HG02588 (cell line): ENCODE results near the gene PPIAL4G.
"Not testable (repeated sequence)": the region's sequence is repeated elsewhere in the genome, so short reads cannot be mapped to it uniquely, and the experiment has no call there.

Experiments
- ATAC-seq: cut with Tn5 transposase; IDR thresholded peaks from one replicate; pipeline ENCODE4 v1.9.1; 2021; ENCODE audit warnings: mild to moderate bottlenecking, moderate library complexity; ENCODE audit not compliant: unreplicated experiment

The PPIAL4G gene

DNA sequence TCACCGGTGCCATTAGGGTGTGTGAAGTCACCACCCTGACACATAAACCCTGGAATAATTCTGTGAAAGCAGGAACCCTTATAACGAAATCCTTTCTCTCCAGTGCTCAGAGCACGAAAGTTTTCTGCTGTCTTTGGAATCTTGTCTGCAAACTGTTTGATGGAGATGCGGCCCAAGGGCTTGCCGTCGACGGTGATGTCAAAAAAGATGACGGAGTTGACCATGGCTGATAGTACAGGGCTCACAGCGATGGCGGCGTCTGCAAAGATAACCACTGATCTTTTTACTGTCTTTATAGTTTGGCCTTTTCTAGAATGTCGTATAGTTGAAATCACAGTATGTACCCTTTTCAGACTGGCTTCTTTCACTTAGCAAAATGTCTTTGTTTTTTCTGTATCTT is at the start of gene PPIAL4G:
Gene PPIAL4G, minus strand, starts transcription at position 274 of the 400 bp plus-strand sequence. Its CDS starts 50 bp downstream, at position 224.
- ATAC-seq, result not testable (repeated sequence)

DNA sequence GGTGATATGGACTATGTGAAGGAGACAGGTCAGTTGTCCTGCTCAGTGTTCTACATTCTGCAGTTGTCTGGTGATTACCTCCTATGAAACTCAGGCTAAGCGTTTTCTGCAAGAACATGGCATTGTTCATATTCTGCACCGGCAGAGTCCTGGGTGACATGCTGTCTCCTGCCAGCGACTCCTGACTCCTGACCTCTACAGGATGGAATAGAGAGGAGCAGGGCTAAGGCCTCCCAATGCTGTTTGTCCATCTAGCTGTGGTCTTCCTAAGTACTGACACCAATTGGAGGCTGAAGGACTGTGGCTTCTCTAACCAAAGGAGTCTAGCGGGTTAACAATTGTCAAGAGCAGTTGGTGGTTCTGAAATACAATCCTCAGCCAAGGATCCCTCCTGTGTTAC is 49.1 kb upstream of the PPIAL4G start:
- ATAC-seq, result not testable (repeated sequence)

DNA sequence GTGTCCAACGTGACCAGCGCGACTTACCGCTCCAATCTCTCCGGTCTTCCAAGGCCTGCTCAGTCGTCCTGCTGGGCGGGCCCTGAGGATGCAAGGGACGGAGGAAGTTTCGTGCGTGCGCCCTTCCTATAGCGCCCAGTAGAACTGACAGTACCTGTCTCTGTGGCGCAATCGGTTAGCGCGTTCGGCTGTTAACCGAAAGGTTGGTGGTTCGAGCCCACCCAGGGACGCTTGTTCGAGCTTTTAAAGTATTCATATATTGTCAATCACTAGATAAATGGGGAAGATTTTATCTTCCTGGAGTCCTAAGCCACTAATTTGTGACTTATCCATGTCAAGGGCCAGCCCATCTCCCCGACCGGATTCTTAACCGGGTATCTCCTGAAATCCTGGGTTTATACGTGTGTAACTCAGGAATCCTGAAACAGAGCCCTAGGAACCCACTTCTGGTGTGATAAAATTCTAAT is 46.0 kb upstream of the PPIAL4G start:
- not testable (repeated sequence) for ATAC-seq

DNA sequence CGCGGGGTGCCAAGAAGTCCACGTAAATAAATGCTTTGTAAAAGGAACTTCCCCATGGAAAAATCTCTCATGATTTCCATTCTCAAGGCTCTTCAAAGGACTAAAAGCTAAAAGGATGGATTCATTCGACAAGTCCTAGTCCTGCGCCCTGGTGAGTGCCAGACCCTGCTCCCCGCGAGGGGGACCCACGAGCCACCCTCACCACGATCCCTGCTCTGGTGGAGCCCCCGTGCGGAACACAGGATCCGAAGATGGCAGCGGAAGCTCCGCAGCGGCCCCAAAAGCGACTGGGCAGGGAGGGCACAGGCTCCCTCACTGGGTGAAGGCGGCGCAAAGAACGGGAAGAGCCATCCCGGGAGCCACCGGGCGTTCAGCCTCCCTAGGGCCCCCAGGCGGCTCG is 45.5 kb upstream of the PPIAL4G start:
- not testable (repeated sequence) for ATAC-seq

DNA sequence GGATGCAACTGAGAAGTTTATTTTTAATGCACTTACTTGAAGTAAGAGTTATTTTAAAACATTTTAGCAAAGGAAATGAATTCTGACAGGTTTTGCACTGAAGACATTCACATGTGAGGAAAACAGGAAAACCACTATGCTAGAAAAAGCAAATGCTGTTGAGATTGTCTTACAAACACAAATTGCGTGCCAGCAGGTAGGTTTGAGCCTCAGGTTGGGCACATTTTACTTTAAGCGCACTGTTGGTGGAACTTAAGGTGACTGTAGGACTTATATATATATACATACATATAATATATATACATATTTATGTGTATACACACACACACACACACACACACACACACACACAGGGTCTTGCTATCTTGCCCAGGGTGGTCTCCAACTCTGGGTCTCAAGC is 43.5 kb upstream of the PPIAL4G start:
- not testable (repeated sequence) for ATAC-seq

DNA sequence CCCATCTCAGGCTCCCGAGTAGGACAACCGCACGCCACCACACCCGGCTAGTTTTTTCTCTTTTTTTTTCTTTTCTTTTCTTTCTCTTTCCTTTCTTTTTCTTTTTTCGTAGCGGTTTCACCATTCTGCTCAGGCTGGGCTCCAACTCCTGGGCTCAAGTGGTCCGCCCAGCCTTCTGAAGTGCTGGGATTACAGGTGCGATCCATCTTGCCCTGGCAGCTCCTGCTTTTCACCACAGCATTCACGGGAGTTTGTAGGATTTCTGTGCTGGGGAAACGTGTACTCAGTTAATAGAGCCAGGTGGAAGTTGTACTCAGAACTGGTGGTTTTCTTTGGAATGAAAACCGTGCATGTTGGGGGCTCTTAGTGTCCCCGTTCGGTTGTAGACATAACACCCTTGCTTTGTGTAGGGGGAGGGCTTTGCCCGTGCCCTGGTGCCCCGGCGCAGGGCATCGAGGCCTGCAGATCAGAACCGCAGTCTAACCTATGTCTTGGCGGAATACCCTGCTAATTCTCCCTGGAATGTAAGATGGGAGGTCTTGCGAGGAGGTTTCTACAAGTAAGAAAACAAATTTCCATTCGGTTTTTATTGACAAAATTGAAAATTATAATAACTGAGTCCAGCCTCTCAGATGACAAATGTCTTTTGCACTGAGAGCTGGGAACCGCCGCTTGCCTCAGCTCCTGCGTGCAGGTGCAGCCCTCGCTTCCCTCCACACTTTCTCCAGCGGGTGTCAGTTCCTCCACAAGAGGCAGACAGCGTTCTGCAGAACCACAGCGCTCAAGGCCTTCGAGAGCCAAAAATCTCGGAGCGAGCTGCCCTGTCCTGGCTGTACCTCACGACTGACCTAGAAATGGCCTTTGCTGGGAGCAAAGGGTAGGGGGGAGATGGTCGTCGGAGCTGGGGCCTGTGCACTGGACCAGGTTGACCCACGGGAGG is 40.4 kb upstream of the PPIAL4G start:
- peak; percentile 8 for ATAC-seq

DNA sequence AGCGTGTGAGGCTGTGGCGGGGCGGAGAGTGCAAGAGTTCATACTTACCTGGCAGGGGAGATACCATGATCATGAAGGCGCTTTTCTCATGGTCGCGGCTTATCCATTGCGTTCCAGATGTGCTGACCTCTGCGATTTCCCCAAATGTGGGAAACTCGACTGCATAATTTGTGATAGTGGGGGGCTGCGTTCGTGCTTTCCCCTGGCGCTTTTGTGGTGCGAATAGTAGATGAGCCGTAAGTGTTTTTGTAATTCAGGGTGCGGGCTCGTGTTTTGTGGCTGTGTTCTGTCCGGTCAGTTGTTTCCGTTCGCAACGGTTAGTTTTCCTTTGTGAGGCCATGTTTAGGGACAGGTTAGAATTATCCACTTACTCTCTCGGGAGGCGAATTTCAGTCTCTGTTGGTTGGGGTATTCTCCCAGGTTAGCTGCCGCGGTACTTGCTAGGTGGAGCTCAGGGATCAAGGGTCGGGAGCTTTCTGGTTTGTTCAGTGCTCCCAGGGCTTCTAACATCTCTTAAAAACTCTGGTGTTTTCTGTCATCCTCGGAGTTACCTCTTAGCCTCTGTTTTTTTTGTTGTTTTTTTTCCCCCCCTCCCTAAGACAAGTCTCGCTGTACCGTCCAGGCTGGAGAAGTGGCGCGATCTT is 39.6 kb upstream of the PPIAL4G start:
- peak; percentile 75 for ATAC-seq

DNA sequence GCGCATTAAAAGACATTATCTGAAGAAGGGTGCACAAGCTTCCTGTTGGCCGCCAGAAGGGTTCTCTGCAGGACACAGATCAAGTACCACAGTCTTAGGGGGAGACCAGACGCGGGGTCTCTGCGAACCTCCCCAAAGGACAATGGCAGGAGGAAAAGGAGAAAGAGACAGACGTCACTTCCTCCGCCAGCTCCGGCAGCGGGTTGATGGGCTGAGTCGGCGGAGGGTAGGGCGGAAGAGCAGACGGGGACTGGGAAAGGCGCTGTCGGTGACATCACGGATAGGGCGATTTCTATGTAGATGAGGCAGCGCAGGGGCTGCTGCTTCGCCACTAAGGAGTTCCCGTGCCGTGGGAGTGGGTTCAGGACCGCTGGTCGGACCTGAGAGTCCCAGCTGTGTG is 39.0 kb upstream of the PPIAL4G start:
- ATAC-seq, result peak; percentile 53

DNA sequence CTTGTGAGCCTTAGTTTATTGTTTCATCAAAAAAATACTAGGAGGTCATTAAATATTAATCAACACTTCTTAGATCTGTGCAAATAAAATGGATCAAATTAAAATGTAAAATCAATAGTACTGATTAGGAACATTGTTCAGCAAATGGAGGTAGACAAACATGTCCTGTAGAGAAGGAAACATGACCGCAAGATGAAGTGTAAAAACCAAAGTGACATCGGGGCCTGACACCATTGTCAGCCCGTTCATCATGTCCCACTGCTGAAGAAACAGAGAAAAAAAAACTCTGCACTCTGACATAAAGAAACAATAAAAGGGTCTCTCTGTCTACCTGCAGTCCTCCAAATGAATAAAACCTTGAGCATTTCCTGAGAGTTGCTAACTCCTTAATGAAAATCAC is 31.2 kb upstream of the PPIAL4G start:
- not testable (repeated sequence) for ATAC-seq

DNA sequence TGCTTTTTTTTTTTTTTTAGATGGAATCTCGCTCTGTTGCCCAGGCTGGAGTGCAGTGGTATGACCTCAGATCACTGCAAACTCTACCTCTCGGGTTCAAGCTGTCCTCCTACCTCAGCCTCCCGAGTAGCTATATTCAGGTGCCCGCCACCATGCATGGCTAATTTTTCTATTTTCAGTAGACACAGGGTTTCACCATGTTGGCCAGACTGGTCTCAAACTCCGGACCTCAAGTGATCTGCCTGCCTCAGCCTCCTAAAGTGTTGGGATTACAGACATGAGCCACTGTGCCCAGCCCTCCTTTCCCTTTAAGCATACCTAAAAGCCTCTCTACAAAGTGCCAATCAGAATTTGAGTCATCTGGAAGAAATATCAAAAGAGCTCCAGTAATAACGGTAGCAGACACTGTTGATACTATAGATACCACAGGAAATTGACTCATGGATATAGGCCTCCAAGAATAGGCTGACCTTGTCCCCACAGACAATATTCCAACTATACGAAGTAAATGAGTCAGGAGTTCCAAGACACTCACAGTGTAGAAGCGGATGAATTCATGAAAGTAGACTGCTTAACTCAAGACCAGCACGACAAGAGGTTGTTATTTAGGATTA is 29.6 kb upstream of the PPIAL4G start:
- ATAC-seq, result not testable (repeated sequence)

DNA sequence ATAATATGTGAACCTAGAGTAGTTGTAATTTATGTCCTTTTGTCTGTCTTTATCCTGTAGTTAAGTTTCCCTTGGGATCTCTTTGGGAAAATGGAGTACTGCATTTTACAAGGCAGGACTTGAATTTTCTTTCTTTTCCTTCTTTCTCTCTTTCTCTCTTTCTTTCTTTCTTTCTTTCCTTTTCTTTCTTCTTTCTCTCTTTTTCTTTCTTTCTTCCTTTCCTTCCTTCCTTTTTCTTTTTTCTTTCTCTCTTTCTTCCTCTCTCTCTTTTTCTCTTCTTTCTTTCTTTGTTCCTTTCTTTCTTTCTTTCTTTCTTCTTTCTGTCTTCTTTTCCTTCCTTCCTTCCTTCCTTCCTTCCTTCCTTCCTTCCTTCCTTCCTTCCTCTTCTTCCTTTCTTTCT is 10.8 kb upstream of the PPIAL4G start:
- ATAC-seq, result not testable (repeated sequence)

DNA sequence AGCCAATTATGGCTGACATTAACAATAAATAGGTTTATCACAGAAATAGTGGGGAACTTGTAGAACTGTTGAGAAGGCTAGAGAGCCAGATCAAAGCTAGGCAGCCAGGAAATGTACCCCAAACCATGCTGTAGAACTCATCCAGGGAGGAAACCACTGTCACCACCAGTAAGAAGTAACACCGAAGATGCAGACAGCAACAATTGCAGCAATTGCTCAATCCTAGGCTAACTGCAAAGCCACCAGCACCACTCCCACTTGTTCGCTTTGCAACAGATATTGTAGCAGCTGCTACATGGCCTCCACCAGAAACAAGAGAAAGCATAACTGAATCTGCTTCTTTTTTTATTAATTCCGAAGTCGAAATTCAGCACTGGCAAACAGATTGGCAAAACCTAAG is 2.0 kb downstream of the PPIAL4G start:
- ATAC-seq, result not testable (repeated sequence)

DNA sequence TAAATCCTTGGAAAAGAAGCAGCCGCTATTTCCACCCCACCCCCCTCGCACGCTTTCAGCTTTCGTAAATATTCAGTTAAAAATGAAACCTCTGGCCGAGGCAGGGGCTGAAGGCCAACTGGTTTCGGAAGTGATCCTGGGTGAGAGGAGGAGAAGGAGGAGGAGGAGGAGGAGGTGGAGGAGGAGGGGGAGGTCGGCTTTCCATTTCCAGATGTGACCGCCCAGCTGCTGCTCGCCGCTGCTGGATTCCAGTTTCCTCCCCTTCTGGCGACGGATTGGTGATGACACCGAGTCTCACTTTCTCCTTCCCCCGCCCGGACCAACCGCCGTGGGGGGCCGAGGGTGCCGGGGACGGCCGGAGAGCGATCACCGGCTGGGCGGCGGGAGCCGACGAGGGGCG is 23.4 kb downstream of the PPIAL4G start:
- not testable (repeated sequence) for ATAC-seq

DNA sequence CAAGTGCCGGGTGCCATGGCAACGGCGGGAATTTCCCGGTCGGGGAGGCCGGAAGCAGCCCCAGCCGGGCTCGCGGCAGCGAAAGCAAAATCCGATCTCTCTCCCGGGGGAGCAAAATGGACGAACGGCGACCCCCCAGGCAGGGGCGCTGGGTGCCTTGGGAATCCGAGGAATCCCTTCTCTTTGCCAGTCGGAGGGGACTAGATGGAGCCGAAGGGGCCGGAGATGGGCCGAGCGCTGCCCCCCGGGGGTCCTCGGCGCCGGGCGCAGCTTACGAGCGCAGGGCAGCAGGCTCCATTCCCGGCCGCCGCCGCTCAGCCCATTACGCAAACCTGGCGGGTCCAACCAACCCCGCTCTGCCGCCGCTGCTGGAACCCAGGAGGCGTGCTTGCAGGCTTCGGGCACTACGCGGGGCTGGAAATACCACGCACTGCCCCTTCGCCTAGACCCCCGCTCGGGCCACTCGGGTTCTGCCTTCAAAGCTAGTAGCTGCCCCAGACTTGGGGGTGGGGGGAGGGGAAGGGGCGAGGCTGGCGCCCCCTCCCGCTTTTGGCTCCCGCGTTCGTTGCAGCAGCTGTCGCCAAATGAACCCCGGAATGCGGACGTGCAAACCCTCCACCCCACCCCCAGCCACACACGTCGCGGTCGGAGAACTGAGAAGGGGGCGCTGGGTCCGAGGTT is 24.1 kb downstream of the PPIAL4G start:
- not testable (repeated sequence) for ATAC-seq

DNA sequence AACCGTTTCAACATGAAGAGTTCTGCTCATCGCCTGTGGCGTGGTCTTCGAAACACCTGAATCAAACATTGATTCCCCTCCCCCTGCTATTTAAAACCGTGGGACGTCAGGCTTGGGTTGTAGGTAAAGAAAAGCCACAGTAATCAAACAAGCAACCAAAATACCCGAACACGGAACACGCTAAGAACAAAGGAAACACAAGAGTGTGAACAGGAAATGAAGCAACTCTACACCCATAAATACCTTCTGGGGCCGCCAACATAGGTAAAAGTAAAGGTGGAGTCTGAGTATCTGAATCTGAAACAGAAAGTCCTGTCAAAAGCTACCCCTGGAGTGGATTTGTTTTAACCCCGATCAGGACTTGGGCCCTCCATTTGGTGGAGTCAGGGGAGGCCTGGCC is 24.7 kb downstream of the PPIAL4G start:
- ATAC-seq, result not testable (repeated sequence)

DNA sequence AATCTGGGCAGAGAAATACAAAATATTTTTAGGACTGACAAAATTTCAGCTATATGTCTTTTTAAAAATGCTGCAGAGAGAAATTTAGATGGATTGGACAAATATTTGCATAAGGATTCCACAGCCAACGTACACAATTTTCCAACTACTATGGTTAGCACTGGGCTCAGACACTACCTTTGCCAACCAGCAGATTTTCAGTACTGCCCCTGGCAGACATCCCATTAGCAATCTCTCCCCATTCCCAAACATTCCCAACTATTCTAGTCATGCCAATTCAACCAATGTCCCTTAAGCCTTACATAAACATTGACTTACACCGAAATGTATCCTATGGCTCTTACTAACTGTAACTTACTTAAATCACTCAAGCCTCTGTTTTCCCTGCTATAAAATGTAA is 30.3 kb downstream of the PPIAL4G start:
- not testable (repeated sequence) for ATAC-seq

DNA sequence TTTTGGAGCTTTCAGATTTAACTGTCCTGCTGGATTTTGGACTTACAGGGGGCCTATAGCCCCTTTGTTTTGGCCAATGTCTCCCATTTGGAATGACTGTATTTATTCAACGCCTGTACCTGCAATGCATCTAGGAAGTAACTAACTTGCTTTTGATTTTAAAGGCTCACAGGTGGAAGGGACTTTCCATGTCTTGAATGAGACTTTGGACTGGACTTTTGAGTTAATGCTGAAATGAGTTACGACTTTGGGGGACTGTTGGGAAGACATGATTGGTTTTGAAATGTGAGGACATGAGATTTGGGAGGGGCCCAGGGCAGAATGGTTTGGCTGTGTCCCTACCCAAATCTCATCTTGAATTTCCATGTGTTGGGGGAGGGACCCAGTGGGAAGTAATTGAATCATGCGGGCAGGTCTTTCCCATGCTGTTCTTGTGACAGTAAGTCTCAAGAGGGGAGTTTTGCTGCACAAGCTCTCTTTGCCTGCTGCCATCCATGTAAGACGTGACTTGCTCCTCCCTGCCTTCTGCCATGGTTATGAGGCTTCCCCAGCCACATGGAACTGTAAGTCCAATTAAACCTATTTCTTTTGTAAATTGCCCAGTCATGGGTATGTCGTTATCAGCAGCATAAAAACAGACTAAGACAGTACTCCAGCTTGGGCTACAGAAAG is 43.3 kb downstream of the PPIAL4G start:
- ATAC-seq, result not testable (repeated sequence)

DNA sequence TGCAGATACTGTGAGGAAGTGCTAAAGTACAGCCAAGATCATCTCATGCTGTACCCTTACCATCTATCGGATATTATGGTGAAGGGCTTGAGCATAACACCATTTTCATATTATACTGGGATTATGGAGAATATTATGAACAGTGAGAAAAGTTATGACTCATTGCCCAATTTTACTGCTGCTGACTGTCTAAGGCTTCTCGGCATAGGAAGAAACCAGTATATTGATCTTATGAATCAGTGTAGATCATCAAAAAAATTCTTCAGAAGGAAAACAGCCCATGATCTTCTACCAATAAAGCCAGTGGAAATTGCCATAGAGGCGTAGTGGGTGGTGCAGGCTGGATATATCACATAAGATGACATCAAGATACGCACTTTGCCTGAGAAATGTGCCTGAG is 47.7 kb downstream of the PPIAL4G start:
- no peak for ATAC-seq

DNA sequence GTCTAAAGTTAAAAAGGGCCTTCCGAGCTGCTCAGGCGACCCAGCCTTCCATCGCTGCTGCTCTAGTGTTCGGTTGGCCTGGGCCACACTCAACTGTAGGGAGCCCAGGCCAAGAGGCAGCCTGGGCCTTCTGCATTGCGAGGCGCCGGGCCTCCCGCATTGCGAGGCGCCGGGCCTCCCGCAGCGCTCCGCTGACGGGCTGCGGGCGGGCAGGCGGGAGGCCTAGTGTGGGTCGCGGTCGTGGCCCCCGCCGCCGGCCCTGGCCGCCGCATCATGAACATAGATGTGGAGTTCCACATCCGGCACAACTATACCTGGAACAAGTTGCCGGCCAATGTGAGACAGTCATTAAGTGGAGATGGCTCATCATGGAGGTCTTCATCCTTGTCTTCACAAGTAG is 48.3 kb downstream of the PPIAL4G start:
- no peak for ATAC-seq

DNA sequence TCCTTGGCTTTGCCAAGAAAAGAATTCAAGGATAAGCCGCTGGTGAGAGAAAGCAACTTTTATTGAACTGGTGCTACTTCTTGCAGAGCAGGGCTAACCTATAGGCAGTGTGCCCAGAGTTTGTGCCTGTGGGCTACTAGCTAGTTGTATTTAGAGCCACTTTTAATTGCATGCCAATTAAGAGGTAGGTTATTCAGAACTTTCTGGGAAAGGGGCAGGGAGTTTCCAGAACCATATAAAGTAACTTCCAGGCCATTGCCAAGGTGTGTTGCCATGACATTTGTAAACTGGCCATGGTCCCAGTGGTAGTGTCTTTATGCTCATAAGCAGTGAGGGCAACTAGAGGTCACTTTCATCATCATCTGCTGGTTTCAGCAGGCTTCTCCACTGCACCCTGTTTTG is 50.2 kb downstream of the PPIAL4G start:
- ATAC-seq, result not testable (repeated sequence)
